K562 treated with DMSO at 1 percent for 24 hours (cell line): ENCODE measurements around the gene MED22. TPM values are rescaled to one million over a fixed set of nuclear protein-coding genes. Genes with fewer than 3 reads are reported as not detected.

Experiments
- total RNA-seq: library from RNA; unstranded; fragments of 300-600 nt; gene quantifications from 2 replicates; pipeline ENCODE4 v1.2.3, GENCODE V29; 2022; ENCODE audit warnings: low read depth; ENCODE audit not compliant: insufficient read depth

MED22 gene
- 31.3 and 35.9 TPM in 2 replicates for total RNA-seq

DNA sequence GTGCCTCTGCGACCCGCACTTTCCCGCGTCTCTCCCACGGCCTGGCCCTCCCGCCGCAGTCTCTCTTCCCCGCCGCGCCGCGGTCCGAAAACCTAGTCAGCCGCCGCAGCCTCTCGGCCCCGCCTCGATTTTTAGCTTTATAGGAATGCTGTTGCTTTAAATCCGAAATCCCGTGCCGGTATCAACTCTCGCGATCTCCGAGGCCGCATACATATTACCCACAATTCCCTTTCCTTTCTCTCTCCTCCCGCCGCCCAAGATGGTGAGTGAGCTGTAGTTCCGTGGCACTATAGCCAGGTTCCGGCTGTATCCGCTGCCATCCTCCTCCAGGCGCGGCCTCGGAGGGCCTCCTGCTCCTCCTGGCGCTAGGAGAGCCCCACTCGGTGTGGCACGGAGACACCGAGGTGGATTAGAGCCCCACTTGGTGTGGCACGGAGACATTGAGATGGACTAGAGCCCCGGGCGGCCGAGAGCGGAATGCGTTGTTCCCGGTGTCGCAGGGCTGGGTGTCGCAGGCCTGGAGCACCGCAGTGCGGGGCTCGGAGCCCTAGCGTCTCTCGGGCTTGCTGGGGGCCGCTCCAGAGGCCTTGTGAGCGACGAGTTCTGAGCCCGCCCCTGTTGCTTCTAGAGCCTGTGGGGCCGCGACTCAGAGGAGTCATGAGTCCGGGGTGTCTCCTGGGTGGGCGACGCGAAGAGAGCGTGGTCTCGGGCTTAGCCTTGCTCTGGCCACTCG is at the start of gene MED22, which contains the start of gene RPL7A:
MED22 (minus strand) TSS at position 147 of the 733 bp plus-strand sequence. CDS start 1,469 bp downstream, outside the sequence.
RPL7A (plus strand) TSS at position 234 of the 733 bp plus-strand sequence; CDS start at position 260, 26 bp downstream.

DNA sequence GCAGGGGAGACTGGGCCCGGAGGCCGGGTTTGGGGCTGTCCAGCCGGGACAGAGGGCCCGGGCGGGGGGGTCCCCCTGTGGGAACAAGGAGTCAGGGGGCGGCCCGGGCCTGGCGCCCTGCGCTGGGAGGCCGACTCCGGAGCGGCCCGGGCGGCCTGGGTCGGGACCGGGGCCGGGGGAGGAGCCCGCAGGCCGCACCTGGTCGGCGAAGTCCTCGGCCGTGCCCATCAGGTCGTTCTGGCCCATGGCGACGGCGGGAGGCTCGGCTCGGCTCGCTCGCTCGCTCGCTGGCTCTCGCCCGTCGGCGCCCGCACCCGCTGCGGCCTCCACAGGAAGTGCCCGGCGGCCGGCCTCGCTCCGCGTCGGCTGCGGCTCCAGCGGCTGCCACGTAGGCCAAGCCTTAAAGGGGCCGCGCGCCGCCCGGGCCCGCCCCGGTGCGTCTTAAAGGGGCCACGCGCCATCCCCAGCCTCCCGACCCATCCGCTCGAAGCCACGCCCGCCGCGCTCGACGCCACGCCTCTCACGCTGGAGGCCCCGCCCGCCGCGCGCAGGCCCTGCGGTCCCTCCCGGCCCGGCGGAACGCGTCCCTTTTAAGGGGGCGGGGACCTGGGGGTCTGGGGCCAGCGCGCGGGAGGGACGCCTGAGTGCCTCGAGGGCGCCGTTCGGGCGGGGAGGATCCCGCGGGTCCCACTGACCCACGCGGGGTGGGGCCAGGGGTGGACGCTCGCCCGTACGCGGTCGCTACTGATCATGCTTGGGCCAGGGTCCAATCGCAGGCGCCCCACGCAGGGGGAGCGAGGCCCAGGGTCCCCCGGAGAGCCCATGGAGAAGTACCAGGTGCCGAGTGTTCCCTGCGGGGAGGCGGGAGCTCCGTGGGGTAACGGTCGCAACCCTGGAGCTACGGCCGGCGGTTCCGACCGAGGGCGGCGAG is 28.1 kb upstream of the MED22 start, which contains the start of the genes STKLD1 and SURF4:
STKLD1 (plus strand) TSS at position 643 of the 931 bp plus-strand sequence; CDS start at position 751, 108 bp downstream.
SURF4 (minus strand) TSS at position 337 of the 931 bp plus-strand sequence; CDS start at position 246, 91 bp downstream.

DNA sequence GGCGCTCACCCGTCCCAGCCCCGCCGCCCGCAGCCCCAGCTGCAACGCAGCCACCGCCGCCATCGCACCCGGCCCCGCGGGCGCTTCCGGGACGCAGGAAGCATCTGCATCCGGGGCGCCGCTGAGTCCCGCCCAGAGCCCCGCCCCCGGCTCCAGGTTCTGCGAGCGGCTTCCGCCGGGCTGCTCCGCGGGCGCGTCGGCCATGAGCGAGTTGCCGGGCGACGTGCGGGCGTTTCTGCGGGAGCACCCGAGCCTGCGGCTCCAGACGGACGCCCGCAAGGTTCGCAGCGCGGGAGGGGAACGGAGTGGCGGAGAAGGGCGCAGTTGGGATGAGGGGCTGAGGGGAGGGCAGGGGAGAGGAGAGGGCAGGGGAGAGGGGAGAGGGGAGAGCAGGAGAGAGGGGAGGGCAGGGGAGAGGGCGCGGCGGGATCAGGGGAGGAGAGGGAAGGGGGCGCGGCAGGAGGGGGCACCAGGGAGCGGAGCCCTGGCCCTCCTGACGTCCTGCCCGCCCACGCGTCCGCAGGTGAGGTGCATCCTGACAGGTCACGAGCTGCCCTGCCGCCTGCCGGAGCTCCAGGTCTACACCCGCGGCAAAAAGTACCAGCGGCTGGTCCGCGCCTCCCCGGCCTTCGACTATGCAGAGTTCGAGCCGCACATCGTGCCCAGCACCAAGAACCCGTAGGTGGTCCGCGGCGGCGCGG is 8.6 kb upstream of the MED22 start, which contains the start of the genes SURF1 and SURF2:
SURF1 (minus strand) TSS at position 97 of the 701 bp plus-strand sequence; CDS start at position 63, 34 bp downstream.
SURF2 (plus strand) TSS at position 160 of the 701 bp plus-strand sequence; CDS start at position 203, 43 bp downstream.

DNA sequence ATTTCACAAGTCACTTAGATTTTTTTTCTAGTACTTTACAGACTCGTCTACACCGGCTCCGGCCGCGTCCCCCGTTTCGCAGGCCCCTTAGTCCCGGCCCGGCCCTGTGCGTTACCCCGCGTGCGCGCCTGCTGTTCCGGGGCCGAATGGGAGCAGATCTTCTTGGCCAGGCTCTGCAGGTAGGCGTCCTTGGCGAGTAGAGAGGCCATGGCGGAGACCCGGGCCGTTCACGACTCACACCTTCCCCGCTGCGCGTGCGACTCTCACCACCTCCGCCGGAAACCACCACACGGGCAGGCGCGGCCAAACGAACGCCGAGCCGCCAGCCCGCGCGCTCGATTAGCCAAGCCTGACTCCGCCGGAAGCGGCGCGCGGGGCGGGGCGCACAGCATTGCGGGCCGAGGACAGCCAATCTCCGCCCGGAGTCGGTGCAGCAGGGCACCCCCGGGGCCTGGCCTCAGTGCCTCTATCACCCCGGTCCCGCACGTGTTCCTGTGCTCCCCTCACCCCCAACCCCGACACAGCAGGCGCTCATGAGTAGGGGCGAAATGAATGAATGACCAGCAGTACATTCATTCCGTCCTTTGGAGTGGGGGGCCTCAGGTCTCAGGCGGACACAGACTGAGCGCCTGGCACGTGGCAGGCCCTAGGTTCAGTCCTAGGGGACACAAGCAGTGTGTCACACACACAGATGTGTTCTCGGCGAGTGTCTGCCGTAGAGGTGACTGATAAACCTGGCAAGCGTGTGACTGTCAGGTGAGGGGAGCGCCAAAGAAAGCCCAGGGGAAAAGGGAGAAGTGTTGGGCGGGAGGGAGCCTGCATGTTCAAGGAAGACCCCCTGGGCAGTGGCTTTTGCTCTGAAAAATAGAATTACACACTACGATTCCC is 11.8 kb downstream of the MED22 start, which contains the start of gene SURF6:
SURF6 (minus strand) TSS at position 265 of the 888 bp plus-strand sequence; CDS start at position 209, 56 bp downstream.

Other genes starting within 250 kb of the MED22 start
- 41.1 and 53.9 TPM in 2 replicates for gene RALGDS, start 226.9 kb downstream of the MED22 start, total RNA-seq
- 20.6 and 20.7 TPM in 2 replicates for gene GBGT1, start 184.2 kb downstream of the MED22 start, total RNA-seq
- not detected in 2 replicates for gene OBP2B, start 138.9 kb downstream of the MED22 start, total RNA-seq
- 6.8 and 14.1 TPM in 2 replicates for gene ABO, start 72.9 kb downstream of the MED22 start, total RNA-seq
- gene SURF6, start 11.9 kb downstream of the MED22 start, total RNA-seq = 23.6 and 25.8 TPM in 2 replicates
- gene RPL7A, start 87 bp upstream of the MED22 start, total RNA-seq = 5,124 and 5,344 TPM in 2 replicates
- 54.6 and 55.3 TPM in 2 replicates for gene SURF1, start 8.4 kb upstream of the MED22 start, total RNA-seq
- gene SURF2, start 8.4 kb upstream of the MED22 start, total RNA-seq = 55.8 and 60.9 TPM in 2 replicates
- 174 and 178 TPM in 2 replicates for gene SURF4, start 27.9 kb upstream of the MED22 start, total RNA-seq
- gene STKLD1, start 28.2 kb upstream of the MED22 start, total RNA-seq = 0.63 and 2.1 TPM in 2 replicates
- gene REXO4, start 69.9 kb upstream of the MED22 start, total RNA-seq = 28.6 and 30.7 TPM in 2 replicates
- 0.79 and 1.3 TPM in 2 replicates for gene ADAMTS13, start 74.2 kb upstream of the MED22 start, total RNA-seq
- gene CACFD1, start 111.8 kb upstream of the MED22 start, total RNA-seq = 16.9 and 18.2 TPM in 2 replicates
- 11.6 and 11.7 TPM in 2 replicates for gene SLC2A6, start 131.0 kb upstream of the MED22 start, total RNA-seq
- gene MYMK, start 176.8 kb upstream of the MED22 start, total RNA-seq = not detected in 2 replicates
- gene ADAMTSL2, start 186.6 kb upstream of the MED22 start, total RNA-seq = not detected in 2 replicates